Limb (tissue), 2 donors: ENCODE measurements around the gene ZNF571.

ENCODE experiments used
- DNase-seq, 2 donors: peaks; one replicate each; pipeline ENCODE4 v3.0.0-alpha.2; 2016; ENCODE audit errors: extremely low spot score in 2 of 2

The ZNF571 gene

DNA sequence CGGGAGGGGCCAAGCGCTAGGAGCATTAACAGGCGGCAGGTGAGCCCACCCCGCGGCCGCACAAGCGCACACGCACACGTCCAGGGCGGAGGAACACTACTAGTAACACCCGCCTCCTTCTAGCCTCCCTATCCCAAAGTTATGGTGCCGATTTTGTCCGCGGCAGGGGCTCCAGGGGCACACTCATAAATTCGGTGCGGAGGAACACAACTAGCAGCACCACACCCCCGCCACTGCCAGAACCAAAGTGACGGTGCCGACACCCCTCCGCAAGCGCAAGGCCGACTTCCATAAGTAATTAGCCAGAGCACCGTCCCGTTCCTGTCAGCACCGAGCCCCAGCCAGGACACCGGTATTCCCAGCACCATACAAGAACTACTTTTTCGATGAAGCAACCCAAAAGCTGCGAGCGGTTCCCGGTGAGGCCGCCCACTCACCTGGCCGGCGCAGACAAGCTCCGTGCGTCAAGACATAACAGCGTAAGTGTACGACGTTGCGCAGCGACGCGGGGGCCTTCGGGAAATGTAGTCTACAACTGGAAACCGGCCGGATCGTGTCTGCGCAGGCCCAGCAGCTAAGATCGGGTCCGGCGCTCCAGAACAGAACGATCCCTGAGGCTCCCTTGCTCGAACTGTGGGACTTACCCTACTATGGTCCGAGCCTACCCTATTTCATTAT lies at the start of gene ZNF571, which contains the start of gene ZNF540:
Gene ZNF571 (minus strand): TSS at position 489 of the 678 bp plus-strand sequence. CDS start 8,116 bp downstream, outside the sequence.
Gene ZNF540 (plus strand): TSS at position 573 of the 678 bp plus-strand sequence. CDS start 3,572 bp downstream, outside the sequence.
- DNase-seq = peak; percentile 94 to 96

DNA sequence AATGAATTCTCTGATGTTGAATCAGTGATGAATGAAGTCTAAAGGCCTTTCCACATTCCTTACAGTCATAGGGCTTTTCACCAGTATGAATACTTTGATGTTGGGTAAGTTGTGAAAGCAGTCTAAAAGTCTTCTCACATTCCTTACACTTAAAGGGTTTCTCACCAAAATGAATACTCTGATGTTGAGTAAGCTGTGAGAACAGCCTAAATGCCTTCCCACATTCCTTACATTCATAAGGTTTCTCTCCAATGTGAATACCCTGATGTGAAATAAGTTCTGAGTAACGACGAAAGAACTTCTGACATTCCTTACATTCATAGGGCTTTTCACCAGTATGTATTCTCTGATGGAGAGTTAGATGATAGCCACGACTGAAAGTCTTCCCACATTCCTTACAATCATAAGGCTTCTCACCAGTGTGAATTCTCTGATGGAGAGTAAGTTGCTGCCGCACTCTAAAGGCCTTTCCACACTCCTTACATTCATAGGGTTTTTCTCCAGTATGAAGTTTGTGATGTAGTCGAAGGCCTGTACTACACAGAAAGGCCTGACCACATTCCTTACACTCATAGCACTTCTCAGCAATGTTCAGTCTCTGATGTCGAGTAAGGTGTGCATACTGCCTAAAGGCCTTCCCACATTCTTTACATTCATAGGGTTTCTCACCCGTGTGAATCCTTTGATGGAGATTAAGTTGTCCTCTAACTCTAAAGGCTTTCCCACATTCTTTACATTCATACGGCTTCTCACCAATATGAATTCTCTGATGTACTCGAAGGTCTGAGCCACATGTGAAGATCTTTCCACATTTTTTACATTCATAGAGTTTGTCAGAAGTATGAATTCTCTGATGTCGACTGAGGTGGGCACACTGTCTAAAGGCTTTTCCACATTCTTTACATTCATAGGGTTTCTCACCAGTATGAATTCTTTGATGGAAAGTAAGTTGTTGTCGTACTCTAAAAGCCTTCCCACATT lies 40.8 kb upstream of the ZNF571 start:
- DNase-seq = no peak

GRCh38 chr19:37594982-37595382 lies 390 bp upstream of the ZNF571 start:
- DNase-seq = peak; percentile 32 to 79

DNA sequence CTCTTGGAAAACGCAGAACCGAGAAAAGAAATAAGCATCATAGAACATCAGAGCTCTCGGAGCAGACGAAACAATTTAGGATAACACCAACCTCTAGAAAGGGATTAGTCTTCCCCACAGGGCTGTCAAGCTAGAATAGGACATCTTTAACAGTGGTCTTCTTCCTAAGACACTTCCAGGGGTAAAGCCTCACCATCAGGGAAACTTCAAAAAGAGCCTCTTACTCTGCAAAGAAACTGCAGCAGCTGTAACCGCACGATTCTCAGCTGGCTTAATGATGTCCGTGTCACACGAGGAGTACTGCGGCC lies 642 bp downstream of the ZNF571 start:
- no peak for DNase-seq

DNA sequence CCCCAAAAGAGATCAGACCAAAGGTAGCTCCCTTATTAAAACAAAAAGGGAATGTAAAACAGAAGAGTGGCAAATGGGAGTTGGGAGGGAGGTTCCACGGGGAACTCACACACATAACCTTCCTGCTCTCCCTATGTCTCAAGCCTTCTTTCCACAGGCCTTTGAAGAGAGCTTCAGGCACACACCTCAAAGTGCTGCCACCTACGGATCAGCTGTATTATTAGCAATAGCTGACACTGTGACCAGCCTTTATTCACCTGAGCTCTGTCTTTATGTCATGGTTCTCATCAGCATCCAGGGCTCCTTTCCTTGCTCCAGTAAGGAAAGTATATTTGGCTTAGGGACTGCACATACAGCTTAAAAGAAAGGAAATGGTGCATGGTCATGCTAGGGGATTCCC lies 11.3 kb downstream of the ZNF571 start:
- DNase-seq = no peak

- no peak for DNase-seq
Measured at GRCh38 chr19:37572203-37572602, 22.4 kb downstream of the ZNF571 start.

DNA sequence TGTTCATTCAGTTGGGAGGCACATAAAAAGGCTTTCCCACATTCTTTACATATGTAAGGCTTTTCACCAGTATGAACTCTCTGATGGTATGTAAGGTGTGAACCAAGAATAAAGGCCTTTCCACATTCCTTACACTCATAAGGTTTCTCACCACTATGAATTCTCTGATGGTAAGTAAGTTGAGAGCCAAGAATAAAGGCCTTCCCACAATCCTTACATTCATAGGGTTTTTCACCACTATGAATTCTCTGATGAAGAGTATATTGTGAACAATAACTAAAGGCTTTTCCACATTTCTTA lies 29.3 kb downstream of the ZNF571 start:
- DNase-seq = no peak

DNA sequence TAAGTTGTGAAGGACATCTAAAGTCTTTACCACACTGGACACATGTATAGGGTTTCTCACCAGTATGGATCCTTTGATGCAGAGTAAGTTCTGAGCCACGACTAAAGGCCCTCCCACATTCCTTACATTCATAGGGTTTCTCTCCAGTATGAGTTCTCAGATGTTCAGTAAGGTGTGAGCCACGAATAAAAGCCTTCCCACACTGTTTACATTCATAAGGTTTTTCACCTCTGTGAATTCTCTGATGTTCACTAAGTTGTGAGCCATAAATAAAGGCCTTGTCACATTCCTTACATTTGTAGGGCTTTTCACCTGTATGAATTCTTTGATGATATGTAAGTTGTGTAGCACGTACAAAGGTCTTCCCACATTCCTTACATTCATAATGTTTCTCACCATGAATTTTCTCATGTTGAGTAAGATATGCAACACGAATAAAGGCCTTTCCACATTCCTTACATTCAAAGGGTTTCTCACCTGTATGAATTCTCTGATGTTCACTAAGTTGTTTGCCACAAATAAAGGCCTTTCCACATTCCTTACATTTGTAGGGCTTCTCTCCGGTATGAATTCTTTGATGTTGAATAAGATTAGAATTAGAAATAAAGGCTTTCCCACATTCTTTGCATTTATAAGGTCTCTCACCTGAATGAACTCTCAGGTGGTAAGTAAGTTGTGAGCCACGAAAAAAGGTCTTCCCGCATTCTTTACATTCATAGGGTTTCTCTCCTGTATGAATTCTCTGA lies 29.8 kb downstream of the ZNF571 start:
- DNase-seq = no peak

- DNase-seq = no peak
Measured at GRCh38 chr19:37563518-37563917, 31.1 kb downstream of the ZNF571 start.

DNA sequence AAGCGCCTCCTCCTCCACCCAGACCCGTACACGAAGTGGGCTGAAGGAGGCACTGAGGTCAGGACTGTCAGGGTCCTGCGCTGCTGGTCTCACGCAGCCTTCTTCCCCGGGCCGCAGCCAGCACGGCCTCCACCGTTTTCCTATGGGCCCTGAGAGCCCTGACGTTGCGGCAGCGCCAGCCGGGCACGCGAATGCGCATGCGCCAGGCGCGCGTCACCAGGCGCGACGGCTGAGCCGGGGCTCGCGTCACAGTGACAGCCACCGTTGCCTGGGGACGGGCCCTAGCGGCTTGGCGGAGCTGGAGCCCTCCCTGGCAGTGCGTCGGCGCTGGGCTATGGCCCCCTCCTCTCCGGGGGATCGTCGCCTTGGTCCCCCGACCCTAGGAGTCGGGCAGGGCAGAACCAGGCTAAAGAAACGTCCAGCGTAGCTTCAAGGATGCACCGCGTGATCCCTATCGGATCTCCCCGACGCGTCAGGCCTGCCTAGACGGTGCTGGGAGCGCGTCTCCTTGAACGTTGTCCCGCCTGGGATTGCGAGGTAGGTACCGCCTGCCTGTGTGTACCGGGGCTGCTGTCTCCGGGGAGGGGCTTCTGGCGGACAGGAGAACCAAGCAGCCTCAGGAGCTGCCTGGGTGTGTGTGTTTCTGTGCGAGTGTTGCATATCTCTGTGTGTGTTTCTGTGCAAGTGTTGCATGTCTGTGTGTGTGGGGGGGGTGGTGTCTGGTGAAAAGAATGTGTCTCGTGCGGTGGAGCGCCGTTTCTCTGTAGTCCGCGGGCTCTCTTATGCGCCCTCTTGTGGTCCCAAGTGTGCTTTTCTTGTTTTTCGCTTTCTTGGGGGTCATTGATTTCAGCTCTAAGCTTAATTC lies 43.2 kb downstream of the ZNF571 start:
- DNase-seq = peak; percentile 63 to 89

DNA sequence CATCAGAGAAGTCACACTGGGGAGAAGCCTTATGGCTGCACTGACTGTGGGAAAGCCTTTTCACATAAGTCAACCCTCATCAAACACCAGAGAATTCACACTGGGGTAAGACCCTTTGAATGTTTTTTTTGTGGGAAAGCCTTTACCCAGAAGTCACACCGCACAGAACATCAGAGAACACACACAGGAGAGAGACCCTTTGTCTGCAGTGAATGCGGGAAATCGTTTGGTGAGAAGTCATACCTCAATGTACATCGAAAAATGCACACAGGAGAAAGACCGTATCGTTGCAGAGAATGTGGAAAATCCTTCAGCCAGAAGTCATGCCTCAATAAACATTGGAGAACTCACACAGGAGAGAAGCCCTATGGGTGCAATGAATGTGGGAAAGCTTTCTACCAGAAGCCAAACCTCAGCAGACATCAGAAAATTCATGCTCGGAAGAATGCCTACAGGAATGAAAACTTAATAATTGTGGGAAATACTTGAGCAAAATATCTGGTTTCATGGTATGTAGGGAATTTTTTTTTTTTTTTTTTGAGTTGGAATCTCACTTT lies 57.1 kb downstream of the ZNF571 start:
- DNase-seq = no peak

GRCh38 chr19:37519890-37520289 lies 74.7 kb downstream of the ZNF571 start:
- no peak for DNase-seq
